GM12872 (cell line): ENCODE data around the gene TRAPPC2B.

Experiments
- CTCF ChIP-seq: IDR thresholded peaks from 3 replicates; pipeline ENCODE4 v1.5.1; 2011; ENCODE audit warnings: low read depth, mild to moderate bottlenecking, low read length, moderate library complexity; ENCODE audit not compliant: insufficient read depth

TRAPPC2B gene

GRCh38 chr19:57324992-57325391, 38.4 kb upstream of the TRAPPC2B start:
- no peak for TF ChIP-seq CTCF

- no peak for TF ChIP-seq CTCF
Measured at GRCh38 chr19:57327993-57328392, 35.4 kb upstream of the TRAPPC2B start.

GRCh38 chr19:57334191-57334590, 29.2 kb upstream of the TRAPPC2B start:
- TF ChIP-seq CTCF, result no peak

- no peak for TF ChIP-seq CTCF
Measured at GRCh38 chr19:57338877-57339276, 24.5 kb upstream of the TRAPPC2B start.

GRCh38 chr19:57342582-57342981, 20.8 kb upstream of the TRAPPC2B start:
- no peak for TF ChIP-seq CTCF

- no peak for TF ChIP-seq CTCF
Measured at GRCh38 chr19:57348136-57348535, 15.2 kb upstream of the TRAPPC2B start.

GRCh38 chr19:57350877-57351805, 12.2 kb upstream of the TRAPPC2B start, which contains the start of gene ZNF304:
Gene ZNF304 (plus strand): TSS chr19:57351271. CDS start chr19:57351665, 394 bp downstream.
- TF ChIP-seq CTCF, result no peak
